GM18499 (cell line): Measurements from ENCODE around the gene PHACTR1.

Source experiments
- ATAC-seq: cut with Tn5 transposase; IDR thresholded peaks from one replicate; pipeline ENCODE4 v1.9.1; 2021; ENCODE audit warnings: moderate number of reproducible peaks; ENCODE audit not compliant: insufficient read depth, unreplicated experiment

The PHACTR1 gene

GRCh38 chr6:13049666-13050254 lies 333.2 kb downstream of the PHACTR1 start:
- ATAC-seq, result no peak

GRCh38 chr6:13053006-13053461 lies 336.5 kb downstream of the PHACTR1 start:
- no peak for ATAC-seq

- ATAC-seq, result no peak
These were observed 341.5 kb downstream of the PHACTR1 start for GRCh38 chr6:13058051-13058450.

GRCh38 chr6:13059026-13059425 lies 342.5 kb downstream of the PHACTR1 start:
- no peak for ATAC-seq

GRCh38 chr6:13063300-13063918 lies 346.8 kb downstream of the PHACTR1 start:
- ATAC-seq, result no peak

- no peak for ATAC-seq
These were observed 349.0 kb downstream of the PHACTR1 start for GRCh38 chr6:13065581-13065980.

- no peak for ATAC-seq
These were observed 349.5 kb downstream of the PHACTR1 start for GRCh38 chr6:13066050-13066449.

GRCh38 chr6:13066820-13067219 lies 350.3 kb downstream of the PHACTR1 start:
- no peak for ATAC-seq

GRCh38 chr6:13068586-13069210 lies 352.1 kb downstream of the PHACTR1 start:
- ATAC-seq, result no peak

GRCh38 chr6:13071550-13072345 lies 355.2 kb downstream of the PHACTR1 start:
- no peak for ATAC-seq

- no peak for ATAC-seq
These were observed 356.2 kb downstream of the PHACTR1 start for GRCh38 chr6:13072686-13073347.

GRCh38 chr6:13074415-13075140 lies 358.0 kb downstream of the PHACTR1 start:
- no peak for ATAC-seq

- ATAC-seq, result no peak
These were observed 358.7 kb downstream of the PHACTR1 start for GRCh38 chr6:13075141-13075845.

- no peak for ATAC-seq
These were observed 360.0 kb downstream of the PHACTR1 start for GRCh38 chr6:13076575-13076974.

- ATAC-seq, result no peak
These were observed 360.6 kb downstream of the PHACTR1 start for GRCh38 chr6:13077117-13077516.

- no peak for ATAC-seq
These were observed 362.6 kb downstream of the PHACTR1 start for GRCh38 chr6:13079096-13079723.

- ATAC-seq, result no peak
These were observed 364.1 kb downstream of the PHACTR1 start for GRCh38 chr6:13080462-13081188.

- ATAC-seq, result no peak
These were observed 364.6 kb downstream of the PHACTR1 start for GRCh38 chr6:13081189-13081563.
